ENCODE measurements around the gene SLCO2B1. TPM values are rescaled to one million over a fixed set of nuclear protein-coding genes. Genes with fewer than 3 reads are reported as not detected.

SLCO2B1 gene
- total and polyA plus RNA-seq, 2 of the 8 experiments (the other 6 are each of a cell fraction or from before 2014, with no cell fraction given) = 0.03 TPM; not detected in 1

- H3K9ac ChIP-seq (replicated peaks in 1 of 4; ENCODE audit: extremely low read depth in 1 of 4, low read depth in 3 of 4, low read length in 3 of 4) = no peak overlapping the region
- no peak for FAIRE-seq
- no peaks in the 10 kb centered on the region for H3K36me3 ChIP-seq (ENCODE audit: control insufficient read depth in 2 of 4, insufficient read depth in 4 of 4, low read length in 3 of 4)
- H2BK12ac ChIP-seq (ENCODE audit: low read depth, low read length) = no peak overlapping the region
- no peak overlapping the region for H3K56ac ChIP-seq (replicated peaks; ENCODE audit: insufficient read length, low read depth, low read length)
- H3K4ac ChIP-seq (replicated peaks; ENCODE audit: insufficient read length, low read depth, low read length) = no peak overlapping the region
- H3K18ac ChIP-seq (ENCODE audit: extremely low read depth, low read length) = no peak overlapping the region
- POLR2A ChIA-PET (ENCODE audit: partially characterized antibody) = no interaction called here
- CTCF ChIA-PET (ENCODE audit: partially characterized antibody) = interaction anchor here (0.6 to 5.1 kb wide), 5 partner anchors 10 to 59 kb away, joined by 3 to 44 read pairs (median 6); partner anchors contain the start of gene TPBGL
- no peak overlapping the region for H3K14ac ChIP-seq (ENCODE audit: insufficient read length)
- H4K20me1 ChIP-seq (replicated peaks in 1 of 2; ENCODE audit: control insufficient read depth in 1 of 2, insufficient read depth in 2 of 2, low read length in 2 of 2) = no peaks in the 10 kb centered on the region
- no peak overlapping the region for H2AK5ac ChIP-seq (ENCODE audit: low read depth, low read length)
- no peaks in the 10 kb centered on the region for H3K23me2 ChIP-seq (ENCODE audit: low read depth, low read length)
- no peak overlapping the region for H3K27ac ChIP-seq (ENCODE audit: low read depth, low read length)
- no peak overlapping the region for H3K4me3 ChIP-seq (ENCODE audit: extremely low read depth in 1 of 4, insufficient read depth in 2 of 4, low read depth in 3 of 4, low read length in 4 of 4)
- no peak overlapping the region for H2BK120ac ChIP-seq (replicated peaks; ENCODE audit: low read depth, low read length)
- H3K27me3 ChIP-seq (replicated peaks in 1 of 4; ENCODE audit: control insufficient read depth in 3 of 4, extremely low read depth in 1 of 4, insufficient read depth in 3 of 4, low read length in 3 of 4) = no peaks in the 10 kb centered on the region; a peak in 1 of 7 replicates
- H4K91ac ChIP-seq (replicated peaks; ENCODE audit: insufficient read length, low read length) = no peak overlapping the region
- H3K23ac ChIP-seq (ENCODE audit: insufficient read length) = no peak overlapping the region
- no peak overlapping the region for H2BK5ac ChIP-seq (ENCODE audit: low read depth, low read length)
- 96% methylated on average over 5 of the region's 5 CpGs; no CpG with 5 or more reads in 1 of the 2 experiments for WGBS, 2 experiments (ENCODE audit: extremely low coverage in 1 of 2, insufficient coverage in 1 of 2, insufficient read length in 1 of 2, insufficient replicate concordance in 2 of 2, low coverage in 1 of 2, low lambda C conversion rate in 2 of 2, missing lambda C conversion rate in 1 of 2)
- H3K4me1 ChIP-seq (replicated peaks in 1 of 4; ENCODE audit: control insufficient read depth in 3 of 4, insufficient read depth in 4 of 4, low read length in 3 of 4) = peaks cover 0 to 6% (median 3%) of the 10 kb centered on the region in 4 experiments; a peak in 3 of 7 replicates
- no peak overlapping the region for H2AFZ ChIP-seq (ENCODE audit: low read length)
- H2BK20ac ChIP-seq (ENCODE audit: low read length) = no peak overlapping the region
- H3K79me1 ChIP-seq (ENCODE audit: low read depth, low read length) = no peaks in the 10 kb centered on the region
- H3K79me2 ChIP-seq (ENCODE audit: control insufficient read depth in 1 of 2, insufficient read depth in 2 of 2, low read length in 2 of 2) = no peaks in the 10 kb centered on the region
- no peak overlapping the region for H3K4me2 ChIP-seq (ENCODE audit: insufficient read depth in 1 of 2, low read depth in 2 of 2, low read length in 2 of 2)
- H4K5ac ChIP-seq (ENCODE audit: insufficient read length, low read depth, low read length) = no peak overlapping the region
- no peaks in the 10 kb centered on the region for H3K9me3 ChIP-seq (ENCODE audit: insufficient read depth in 2 of 2, low read depth in 1 of 2, low read length in 1 of 2)
- no peak overlapping the region for H4K8ac ChIP-seq (ENCODE audit: extremely low read depth, insufficient read depth, low read length)
- no peak for DNase-seq (ENCODE audit: low read depth in 1 of 2, low spot score in 2 of 2)
- H2BK15ac ChIP-seq (ENCODE audit: low read length) = no peak overlapping the region
These were observed 38.2 kb downstream of the SLCO2B1 start for GRCh38 chr11:75189108-75189507.

Data from H1 (cell line).